Endothelial cell of umbilical vein (primary cell): ENCODE measurements around the gene UNC5A. TPM values are rescaled to one million over a fixed set of nuclear protein-coding genes. Genes with fewer than 3 reads are reported as not detected.

Experiments used
- BruUV-seq: library from RNA; stranded (reverse); fragments of 400-500 nt; replicated peaks from 2 replicates; lab custom pipeline; 2021; lab: Mats Ljungman, UMichigan
- CTCF ChIA-PET: fragments of 300-600, 350-600 bp; sonication (Branson Sonifier 250); formaldehyde crosslinking; loops from one replicate; lab custom pipeline; 2021; ENCODE audit warnings: antibody characterized with exemption, inconsistent platforms; lab: Charles Lee
- POLR2A ChIA-PET: fragments of 300-600, 350-600 bp; sonication (Branson Sonifier 250); formaldehyde crosslinking; loops from one replicate; lab custom pipeline; 2021; ENCODE audit warnings: antibody characterized with exemption, inconsistent platforms; lab: Charles Lee
- DNase-seq: peaks from one replicate; pipeline ENCODE4 v3.0.0-alpha.2; 2011; ENCODE audit warnings: low read depth, low spot score
- FAIRE-seq: peaks from 2 replicates; lab custom pipeline; 2011; peaks lifted over from hg19 to GRCh38; lab: Jason Lieb, UNC
- H2AFZ ChIP-seq: 2 replicates; pipeline ENCODE4 v1.6.0; 2012; ENCODE audit warnings: low read depth, low read length, control low read depth, inconsistent platforms
- H3K27ac ChIP-seq: 2 replicates; pipeline ENCODE4 v1.5.1; 2011; ENCODE audit warnings: low read depth, mild to moderate bottlenecking, control low read depth, low read length, moderate library complexity; ENCODE audit not compliant: insufficient read depth
- H3K27me3 ChIP-seq, 2 experiments: 2 replicates each; pipeline versions ENCODE4 v1.6.0 to v1.6.1; 2011; ENCODE audit warnings: low read length in 2 of 2, mixed read lengths in 1 of 2; ENCODE audit not compliant: control insufficient read depth in 2 of 2, insufficient read depth in 2 of 2
- H3K36me3 ChIP-seq, 2 experiments: 2 replicates in 1 of 2; 3 replicates in 1 of 2; pipeline ENCODE4 v1.5.1; 2011; ENCODE audit warnings: low read length in 2 of 2, mild to moderate bottlenecking in 1 of 2, moderate library complexity in 1 of 2; ENCODE audit not compliant: control insufficient read depth in 2 of 2, insufficient read depth in 2 of 2; ENCODE audit errors: extremely low read depth in 1 of 2
- H3K4me1 ChIP-seq: 3 replicates; pipeline ENCODE4 v1.5.1; 2011; ENCODE audit warnings: mild to moderate bottlenecking, low read length; ENCODE audit not compliant: control insufficient read depth, insufficient read depth; ENCODE audit errors: extremely low read depth
- H3K4me2 ChIP-seq: 2 replicates; pipeline ENCODE4 v1.6.1; 2011; ENCODE audit warnings: low read length, control low read depth, mixed read lengths; ENCODE audit not compliant: insufficient read depth
- H3K4me3 ChIP-seq, 3 experiments: fragments of 200-600 bp in 1 of 3; sonication (generic), shearing (Covaris generic) in 1 of 3; replicated peaks in 1 of 3; 2 replicates each; pipeline ENCODE4 v1.5.1; 2011 to 2016; ENCODE audit warnings: control low read depth in 3 of 3, low read length in 3 of 3, mild to moderate bottlenecking in 2 of 3, inconsistent platforms in 1 of 3, low read depth in 1 of 3, moderate library complexity in 1 of 3; ENCODE audit not compliant: insufficient read depth in 1 of 3
- H3K79me2 ChIP-seq: 2 replicates; pipeline ENCODE4 v1.6.0; 2012; ENCODE audit warnings: low read length, inconsistent platforms; ENCODE audit not compliant: control insufficient read depth, insufficient read depth
- H3K9ac ChIP-seq: replicated peaks from 2 replicates; pipeline ENCODE3; 2011; ENCODE audit warnings: low read length, control low read depth; ENCODE audit not compliant: insufficient read depth; ENCODE audit errors: extremely low read depth
- H3K9me1 ChIP-seq: replicated peaks from 3 replicates; pipeline ENCODE4 v1.6.0; 2011; ENCODE audit warnings: mild to moderate bottlenecking, low read length; ENCODE audit not compliant: control insufficient read depth, insufficient read depth; ENCODE audit errors: extremely low read depth
- H3K9me3 ChIP-seq: replicated peaks from 2 replicates; pipeline ENCODE4 v1.5.1; 2012; ENCODE audit warnings: low read length, inconsistent platforms; ENCODE audit not compliant: control insufficient read depth, insufficient read depth
- H4K20me1 ChIP-seq: replicated peaks from 2 replicates; pipeline ENCODE3; 2011; ENCODE audit warnings: mild to moderate bottlenecking, low read length; ENCODE audit not compliant: control insufficient read depth, insufficient read depth; ENCODE audit errors: extremely low read depth
- CTCF ChIP-seq, 2 donors: IDR thresholded peaks; 1 replicate in 1 of 2; 2 replicates in 1 of 2; pipeline ENCODE4 v1.5.1; 2011; ENCODE audit warnings: low read length in 2 of 2, mild to moderate bottlenecking in 2 of 2, moderate library complexity in 2 of 2, control low read depth in 1 of 2, inconsistent platforms in 1 of 2, low read depth in 1 of 2; ENCODE audit not compliant: insufficient read depth in 1 of 2; ENCODE audit errors: extremely low read depth in 1 of 2
- EZH2 ChIP-seq: IDR thresholded peaks from 2 replicates; pipeline ENCODE4 v1.6.1; 2012; ENCODE audit warnings: borderline replicate concordance, low read depth, mild to moderate bottlenecking, moderate library complexity, low read length, inconsistent platforms; ENCODE audit not compliant: severe bottlenecking
- FOS ChIP-seq: IDR thresholded peaks from 2 replicates; pipeline ENCODE4 v1.6.1; 2011; ENCODE audit warnings: mild to moderate bottlenecking, low read length, moderate library complexity, borderline replicate concordance; ENCODE audit not compliant: insufficient read depth
- GATA2 ChIP-seq: IDR thresholded peaks from 2 replicates; pipeline ENCODE4 v1.7.0; 2011; ENCODE audit warnings: low read depth, mild to moderate bottlenecking, moderate library complexity, mixed read lengths, low read length; ENCODE audit not compliant: insufficient read length, insufficient read depth
- JUN ChIP-seq: IDR thresholded peaks from 2 replicates; pipeline ENCODE4 v1.6.1; 2011; ENCODE audit warnings: borderline replicate concordance, low read depth; ENCODE audit not compliant: insufficient read length, insufficient read depth
- MAX ChIP-seq: IDR thresholded peaks from 2 replicates; pipeline ENCODE4 v1.6.1; 2011; ENCODE audit not compliant: insufficient read depth, insufficient read length
- MYC ChIP-seq: IDR thresholded peaks from one replicate; pipeline ENCODE4 v1.6.1; 2011; ENCODE audit warnings: mild to moderate bottlenecking, low read depth, low read length
- POLR2A ChIP-seq: IDR thresholded peaks from 2 replicates; pipeline ENCODE4 v1.6.1; 2012; ENCODE audit warnings: low read depth, mild to moderate bottlenecking, control low read depth, low read length
- POLR2AphosphoS5 ChIP-seq: IDR thresholded peaks from 2 replicates; pipeline ENCODE4 v1.6.1; 2012; ENCODE audit warnings: low read depth, mild to moderate bottlenecking, control low read depth, low read length, moderate library complexity; ENCODE audit not compliant: insufficient read depth
- dilution Hi-C: fragments of 300-500 bp; cut with MboI; formaldehyde crosslinking; loops from one replicate; pipeline ENCODE4 v1.15.0; 2019; ENCODE audit warnings: low sequenced_read_pairs; ENCODE audit not compliant: extremely low pct_ligation_motif_present
- intact Hi-C: fragments of 100-400 bp; cut with micrococcal nuclease; formaldehyde crosslinking; loops from one replicate; pipeline ENCODE4 v1.10.0; 2022
- polyA plus RNA-seq, 4 experiments: library from polyadenylated mRNA; depleted of rRNA in 3 of 4; stranded (reverse) in 3 of 4; unstranded in 1 of 4; fragments of >200 nt; gene quantifications; 2 replicates each; pipeline versions ENCODE4 v1.2.1 to v1.2.3, GENCODE V29; 2011 to 2012; ENCODE audit warnings: missing spikeins in 1 of 4
- total RNA-seq: library from RNA; stranded (reverse); gene quantifications from 2 replicates; pipeline ENCODE4 v1.2.3, GENCODE V29; 2021

UNC5A gene
- total and polyA plus RNA-seq, 2 donors (not counting 3 experiments of a cell fraction or from before 2014, with no cell fraction given) = 0.08 to 0.22 TPM

GRCh38 chr5:176854164-176854563 lies 43.8 kb downstream of the UNC5A start:
- no peaks in the 10 kb centered on the region for H3K79me2 ChIP-seq
- H2AFZ ChIP-seq = no peak overlapping the region
- H3K4me2 ChIP-seq = no peak overlapping the region
- FAIRE-seq = no peak
- H3K4me1 ChIP-seq = no peaks in the 10 kb centered on the region
- dilution Hi-C loops = no loop called here
- no peaks in the 10 kb centered on the region for H3K27me3 ChIP-seq
- intact Hi-C loops = no loop called here
- no peak overlapping the region for H3K9ac ChIP-seq
- TF ChIP-seq JUN = no peak
- no peak for TF ChIP-seq EZH2
- TF ChIP-seq POLR2AphosphoS5 = no peak
- TF ChIP-seq GATA2 = no peak
- no peak for DNase-seq
- ChIA-PET CTCF (interaction anchor here (1.7 kb wide), 1 partner anchor 193 kb away, joined by 6 read pairs; no protein-coding TSS in a partner anchor), POLR2A (no interaction called here)
- no peak overlapping the region for H3K27ac ChIP-seq
- no TSS peak for BruUV-seq
- H4K20me1 ChIP-seq = no peaks in the 10 kb centered on the region
- no peaks in the 10 kb centered on the region for H3K9me1 ChIP-seq
- H3K9me3 ChIP-seq = no peaks in the 10 kb centered on the region
- no peak overlapping the region for H3K4me3 ChIP-seq
- H3K36me3 ChIP-seq = no peaks in the 10 kb centered on the region

GRCh38 chr5:176855598-176855997 lies 45.2 kb downstream of the UNC5A start:
- intact Hi-C loops (no loop called here), dilution Hi-C loops (no loop called here)
- H3K27me3 ChIP-seq = no peaks in the 10 kb centered on the region
- H2AFZ ChIP-seq = no peak overlapping the region
- H3K9ac ChIP-seq = no peak overlapping the region
- BruUV-seq = no TSS peak
- DNase-seq (no peak), FAIRE-seq (no peak)
- TF ChIP-seq CTCF (IDR thresholded peaks at IDR 0.05; ENCODE audit: extremely low read depth in 1 of 2, insufficient read depth in 1 of 2, low read depth in 1 of 2, low read length in 2 of 2) (no peak), POLR2AphosphoS5 (no peak), GATA2 (no peak), MYC (no peak), EZH2 (no peak), JUN (no peak), MAX (no peak), POLR2A (no peak), FOS (no peak)
- no peaks in the 10 kb centered on the region for H3K9me1 ChIP-seq
- no peaks in the 10 kb centered on the region for H3K36me3 ChIP-seq
- no peak overlapping the region for H3K4me2 ChIP-seq
- H3K9me3 ChIP-seq = no peaks in the 10 kb centered on the region
- no peaks in the 10 kb centered on the region for H4K20me1 ChIP-seq
- H3K79me2 ChIP-seq = no peaks in the 10 kb centered on the region
- H3K4me3 ChIP-seq = no peak overlapping the region
- ChIA-PET CTCF (interaction anchor here (1.7 kb wide), 1 partner anchor 195 kb away, joined by 6 read pairs; no protein-coding TSS in a partner anchor), POLR2A (no interaction called here)
- H3K4me1 ChIP-seq = no peaks in the 10 kb centered on the region
- no peak overlapping the region for H3K27ac ChIP-seq
